GM23248 (cell line): ENCODE measurements around the gene KSR2. TPM values are rescaled to one million over a fixed set of nuclear protein-coding genes. Genes with fewer than 3 reads are reported as not detected.
"Not testable (repeated sequence)": the region's sequence is repeated elsewhere in the genome, so short reads cannot be mapped to it uniquely, and the experiment has no call there.

ENCODE experiments used
- DNase-seq: peaks from one replicate; pipeline ENCODE4 v3.0.0-alpha.2; 2015
- H2AFZ ChIP-seq: fragments of 200-600 bp; sonication (generic); 2 replicates; pipeline ENCODE4 v1.6.1; 2016; ENCODE audit warnings: antibody characterized with exemption
- H3F3A ChIP-seq: fragments of 200-600 bp; sonication (generic); 2 replicates; pipeline ENCODE4 v1.6.1; 2016; ENCODE audit warnings: mild to moderate bottlenecking, antibody characterized with exemption, mixed run types; ENCODE audit not compliant: insufficient read depth
- H3K27ac ChIP-seq: fragments of 200-600 bp; sonication (generic); 2 replicates; pipeline ENCODE4 v1.5.1; 2016; ENCODE audit warnings: mild to moderate bottlenecking
- H3K27me3 ChIP-seq: fragments of 200-600 bp; sonication (generic); replicated peaks from 2 replicates; pipeline ENCODE4 v1.6.1; 2016; ENCODE audit warnings: mild to moderate bottlenecking; ENCODE audit not compliant: insufficient read depth
- H3K36me3 ChIP-seq: fragments of 200-600 bp; sonication (generic); 2 replicates; pipeline ENCODE4 v1.6.1; 2016; ENCODE audit warnings: low read depth, mild to moderate bottlenecking
- H3K4me1 ChIP-seq: fragments of 200-600 bp; sonication (generic); 2 replicates; pipeline ENCODE4 v1.6.1; 2016; ENCODE audit warnings: mild to moderate bottlenecking; ENCODE audit not compliant: insufficient read depth
- H3K4me2 ChIP-seq: fragments of 200-600 bp; sonication (generic); one replicate; pipeline ENCODE4 v1.6.1; 2016; ENCODE audit warnings: mild to moderate bottlenecking; ENCODE audit not compliant: unreplicated experiment
- H3K4me3 ChIP-seq: fragments of 200-600 bp; sonication (generic); 2 replicates; pipeline ENCODE4 v1.5.1; 2016; ENCODE audit warnings: mild to moderate bottlenecking
- H3K79me2 ChIP-seq: fragments of 200-600 bp; sonication (generic); 2 replicates; pipeline ENCODE4 v1.6.1; 2016; ENCODE audit warnings: mild to moderate bottlenecking; ENCODE audit not compliant: insufficient read depth
- H3K9ac ChIP-seq: fragments of 200-600 bp; sonication (generic); 2 replicates; pipeline ENCODE4 v1.6.1; 2016; ENCODE audit warnings: mild to moderate bottlenecking
- H3K9me2 ChIP-seq: fragments of 200-600 bp; sonication (generic); 2 replicates; pipeline ENCODE4 v1.6.1; 2016; ENCODE audit warnings: mixed run types, mild to moderate bottlenecking, moderate library complexity; ENCODE audit not compliant: insufficient read depth
- H3K9me3 ChIP-seq: fragments of 200-600 bp; sonication (generic); one replicate; pipeline ENCODE4 v1.6.1; 2017; ENCODE audit warnings: low read depth
- H4K20me1 ChIP-seq: fragments of 200-600 bp; sonication (generic); 2 replicates; pipeline ENCODE4 v1.6.0; 2016; ENCODE audit not compliant: insufficient read depth
- EZH2 ChIP-seq: fragments of 200-600 bp; sonication (generic); IDR thresholded peaks from 2 replicates; pipeline ENCODE4 v1.6.1; 2018; ENCODE audit warnings: antibody characterized with exemption, mild to moderate bottlenecking; ENCODE audit not compliant: insufficient read depth, poor library complexity, severe bottlenecking
- EZH2phosphoT487 ChIP-seq: fragments of 200-600 bp; sonication (generic); IDR thresholded peaks from 2 replicates; pipeline ENCODE4 v1.6.1; 2018; ENCODE audit warnings: antibody characterized with exemption, moderate library complexity, mild to moderate bottlenecking, low read depth; ENCODE audit not compliant: insufficient read depth
- WGBS, 2 experiments: methylation state at CpG; one replicate each; pipeline ENCODE4 v1.1.6; 2015 to 2017; ENCODE audit warnings: low lambda C conversion rate in 2 of 2, low coverage in 1 of 2; ENCODE audit errors: missing lambda C conversion rate in 2 of 2; 5-methylcytosine and 5-hydroxymethylcytosine counted together
- in situ Hi-C: fragments of 300-500 bp; cut with MboI; formaldehyde crosslinking; loops from 2 replicates; pipeline ENCODE4 v1.15.0; 2020
- polyA plus RNA-seq: library from polyadenylated mRNA; unstranded; fragments of >200 nt; fragmentation: Nextera tagmentation; extraction: Ambion mirVana; gene quantifications from 2 replicates; pipeline ENCODE4 v1.2.1, GENCODE V29; 2016
- total RNA-seq: library from RNA; depleted of rRNA; stranded (reverse); fragments of >200 nt; shearing (Covaris generic); gene quantifications from 2 replicates; pipeline ENCODE4 v1.2.3, GENCODE V29; 2014

KSR2 gene
- total and polyA plus RNA-seq, 2 experiments from 2014 or later: not detected

GRCh38 chr12:117732761-117733548 lies 235.8 kb downstream of the KSR2 start:
- H3F3A ChIP-seq: no peaks in the 10 kb centered on the region
- H3K4me1 ChIP-seq: no peaks in the 10 kb centered on the region
- no peak overlapping the region for H2AFZ ChIP-seq
- 72 to 75% methylated on average over 13 of the region's 13 CpGs for WGBS, 2 experiments
- H3K27me3 ChIP-seq: no peaks in the 10 kb centered on the region
- no peaks in the 10 kb centered on the region for H4K20me1 ChIP-seq
- H3K9me2 ChIP-seq: no peaks in the 10 kb centered on the region
- in situ Hi-C loops: no loop called here
- TF ChIP-seq EZH2phosphoT487 (no peak), EZH2 (no peak)
- no peaks in the 10 kb centered on the region for H3K79me2 ChIP-seq
- DNase-seq: no peak
- H3K36me3 ChIP-seq: no peaks in the 10 kb centered on the region
- H3K9me3 ChIP-seq: no peaks in the 10 kb centered on the region
- H3K4me2 ChIP-seq: no peak overlapping the region
- no peak overlapping the region for H3K27ac ChIP-seq
- H3K4me3 ChIP-seq: no peak overlapping the region
- H3K9ac ChIP-seq: no peak overlapping the region

GRCh38 chr12:117731131-117731530 lies 237.7 kb downstream of the KSR2 start:
- H3K4me3 ChIP-seq, H4K20me1 ChIP-seq, in situ Hi-C loops, H3K79me2 ChIP-seq, H2AFZ ChIP-seq, H3F3A ChIP-seq, H3K27ac ChIP-seq, H3K9me3 ChIP-seq, H3K27me3 ChIP-seq, H3K9me2 ChIP-seq, H3K9ac ChIP-seq, H3K36me3 ChIP-seq, H3K4me2 ChIP-seq, H3K4me1 ChIP-seq, DNase-seq: not testable (repeated sequence)
- WGBS, 2 experiments: 78 to 80% methylated on average over 16 to 31 of the region's 32 CpGs

GRCh38 chr12:117727301-117727700 lies 241.5 kb downstream of the KSR2 start:
- H3K36me3 ChIP-seq: no peaks in the 10 kb centered on the region
- no peaks in the 10 kb centered on the region for H3K27me3 ChIP-seq
- no peak overlapping the region for H3K9ac ChIP-seq
- H3F3A ChIP-seq: no peaks in the 10 kb centered on the region
- no peak for TF ChIP-seq EZH2phosphoT487
- no peak for TF ChIP-seq EZH2
- H3K4me1 ChIP-seq: no peaks in the 10 kb centered on the region
- WGBS, 2 experiments: 0% methylated on average over 1 of the region's 1 CpG
- no peaks in the 10 kb centered on the region for H3K9me3 ChIP-seq
- H3K27ac ChIP-seq: no peak overlapping the region
- H4K20me1 ChIP-seq: no peaks in the 10 kb centered on the region
- no peak for DNase-seq
- H3K9me2 ChIP-seq: no peaks in the 10 kb centered on the region
- in situ Hi-C loops: no loop called here
- H3K79me2 ChIP-seq: no peaks in the 10 kb centered on the region
- no peak overlapping the region for H2AFZ ChIP-seq
- H3K4me3 ChIP-seq: no peak overlapping the region
- H3K4me2 ChIP-seq: no peak overlapping the region

- DNase-seq: peak; percentile 13
- H3F3A ChIP-seq: no peaks in the 10 kb centered on the region
Measured at GRCh38 chr12:117724543-117724942, 244.2 kb downstream of the KSR2 start.

More at GRCh38 chr12:117724543-117724942, 244.2 kb downstream of the KSR2 start:
- Histone ChIP-seq H3K9me3 (no peaks in the 10 kb centered on the region), H4K20me1 (no peaks in the 10 kb centered on the region), H3K4me1 (no peaks in the 10 kb centered on the region), H3K4me2 (no peak overlapping the region), H3K27me3 (no peaks in the 10 kb centered on the region), H2AFZ (no peak overlapping the region), H3K9ac (no peak overlapping the region), H3K4me3 (no peak overlapping the region), H3K36me3 (no peaks in the 10 kb centered on the region), H3K9me2 (no peaks in the 10 kb centered on the region), H3K27ac (no peak overlapping the region), H3K79me2 (no peaks in the 10 kb centered on the region)
- 0 to 3% methylated on average over 3 to 4 of the region's 4 CpGs for WGBS, 2 experiments
- TF ChIP-seq EZH2: no peak
- TF ChIP-seq EZH2phosphoT487: no peak
- in situ Hi-C loops: no loop called here
